ENCODE measurements around the gene SLC13A1. TPM values are rescaled to one million over a fixed set of nuclear protein-coding genes. Genes with fewer than 3 reads are reported as not detected.

SLC13A1 gene
- total RNA-seq, 1 experiment from 2014 or later = not detected

GRCh38 chr7:123169065-123169464, 30.7 kb downstream of the SLC13A1 start:
- no TSS peak for BruUV-seq (replicated peaks)
- TF ChIP-seq TCF7L2 (IDR thresholded peaks at IDR 0.05; ENCODE audit: borderline replicate concordance, extremely low read depth, insufficient read depth, insufficient read length) (no peak), SP1 (IDR thresholded peaks at IDR 0.05; ENCODE audit: low read depth) (no peak), CTCF (IDR thresholded peaks at IDR 0.05 in 2 of 3, conservative IDR thresholded peaks at IDR 0.05 in 1 of 3; ENCODE audit: borderline replicate concordance in 1 of 3, insufficient read depth in 1 of 3, low read depth in 2 of 3, low read length in 2 of 3) (no peak), POLR2AphosphoS5 (IDR thresholded peaks at IDR 0.05; ENCODE audit: low read depth, low read length) (no peak)
- Histone ChIP-seq H3K4me3 (replicated peaks in 1 of 2; ENCODE audit: low read depth in 1 of 2, low read length in 2 of 2) (no peak overlapping the region), H3K36me3 (ENCODE audit: control insufficient read depth in 1 of 2, insufficient read depth in 2 of 2, low read length in 2 of 2) (no peaks in the 10 kb centered on the region), H3K79me2 (ENCODE audit: insufficient read depth, low read length) (no peaks in the 10 kb centered on the region), H3K4me2 (ENCODE audit: low read length) (no peak overlapping the region), H3K27me3 (ENCODE audit: insufficient read depth, low read length) (no peaks in the 10 kb centered on the region), H4K20me1 (ENCODE audit: insufficient read depth) (no peaks in the 10 kb centered on the region), H3K4me1 (ENCODE audit: control insufficient read depth in 1 of 2, insufficient read depth in 2 of 2, low read length in 2 of 2) (no peaks in the 10 kb centered on the region), H3K27ac (ENCODE audit: low read depth, low read length) (no peak overlapping the region), H3K9ac (ENCODE audit: low read length) (no peak overlapping the region), H3K9me3 (ENCODE audit: control insufficient read depth in 1 of 2, insufficient read depth in 1 of 2, low read depth in 1 of 2, low read length in 2 of 2) (no peaks in the 10 kb centered on the region), H3K9me2 (ENCODE audit: insufficient read depth) (no peaks in the 10 kb centered on the region), H2AFZ (ENCODE audit: low read depth, low read length, poor library complexity, severe bottlenecking) (no peak overlapping the region)
- ChIA-PET POLR2A (no interaction called here), CTCF (no interaction called here), RAD21 (ENCODE audit: low non-redundant PET in 1 of 2, low total read pairs in 2 of 2, uncharacterized antibody in 2 of 2, unreplicated experiment in 2 of 2) (interaction anchor here in 1 of 2 experiments (0.5 kb wide), 1 partner anchor 361 kb away, joined by 3 read pairs; no protein-coding TSS in a partner anchor)
- intact Hi-C loops (cut with micrococcal nuclease) = no loop called here
- DNase-seq (ENCODE audit: low read depth, low spot score) (no peak), ATAC-seq (no peak)

- BruUV-seq (replicated peaks) = no TSS peak
- no peaks in the 10 kb centered on the region for H3K79me2 ChIP-seq (ENCODE audit: insufficient read depth, low read length)
- no peak overlapping the region for H3K27ac ChIP-seq (ENCODE audit: low read depth, low read length)
- H3K4me2 ChIP-seq (ENCODE audit: low read length) = no peak overlapping the region
- no peaks in the 10 kb centered on the region for H3K36me3 ChIP-seq (ENCODE audit: control insufficient read depth in 1 of 2, insufficient read depth in 2 of 2, low read length in 2 of 2)
- ATAC-seq (no peak), DNase-seq (ENCODE audit: low read depth, low spot score) (no peak)
- intact Hi-C loops (cut with micrococcal nuclease) = no loop called here
- no peak overlapping the region for H2AFZ ChIP-seq (ENCODE audit: low read depth, low read length, poor library complexity, severe bottlenecking)
- RAD21 ChIA-PET (ENCODE audit: low non-redundant PET in 1 of 2, low total read pairs in 2 of 2, uncharacterized antibody in 2 of 2, unreplicated experiment in 2 of 2) = no interaction called here
- CTCF ChIA-PET = interaction anchor here (0.6 kb wide), 1 partner anchor 630 kb away, joined by 3 read pairs; no protein-coding TSS in a partner anchor
- POLR2A ChIA-PET = no interaction called here
- no peaks in the 10 kb centered on the region for H3K27me3 ChIP-seq (ENCODE audit: insufficient read depth, low read length)
- no peaks in the 10 kb centered on the region for H4K20me1 ChIP-seq (ENCODE audit: insufficient read depth)
- no peaks in the 10 kb centered on the region for H3K9me2 ChIP-seq (ENCODE audit: insufficient read depth)
- no peak overlapping the region for H3K4me3 ChIP-seq (replicated peaks in 1 of 2; ENCODE audit: low read depth in 1 of 2, low read length in 2 of 2)
- H3K9me3 ChIP-seq (ENCODE audit: control insufficient read depth in 1 of 2, insufficient read depth in 1 of 2, low read depth in 1 of 2, low read length in 2 of 2) = no peaks in the 10 kb centered on the region
- no peaks in the 10 kb centered on the region for H3K4me1 ChIP-seq (ENCODE audit: control insufficient read depth in 1 of 2, insufficient read depth in 2 of 2, low read length in 2 of 2)
- no peak overlapping the region for H3K9ac ChIP-seq (ENCODE audit: low read length)
- TF ChIP-seq POLR2A (IDR thresholded peaks at IDR 0.05; ENCODE audit: borderline replicate concordance, extremely low read depth, insufficient read depth, insufficient read length) (no peak), SIN3A (IDR thresholded peaks at IDR 0.05; ENCODE audit: low read depth) (no peak), ZFX (IDR thresholded peaks at IDR 0.05) (no peak), ELF1 (IDR thresholded peaks at IDR 0.05; ENCODE audit: borderline replicate concordance, low read depth) (no peak), RAD21 (IDR thresholded peaks at IDR 0.05; ENCODE audit: low read depth) (no peak), EZH2 (IDR thresholded peaks at IDR 0.05) (no peak), TCF7L2 (IDR thresholded peaks at IDR 0.05; ENCODE audit: borderline replicate concordance, extremely low read depth, insufficient read depth, insufficient read length) (no peak), ATF3 (IDR thresholded peaks at IDR 0.05) (no peak), REST (IDR thresholded peaks at IDR 0.05; ENCODE audit: low read depth) (no peak), EZH2phosphoT487 (IDR thresholded peaks at IDR 0.05; ENCODE audit: borderline replicate concordance) (no peak), JUND (IDR thresholded peaks at IDR 0.05) (no peak), YY1 (IDR thresholded peaks at IDR 0.05; ENCODE audit: extremely low read depth, insufficient replicate concordance, low read depth, low read length) (no peak), POLR2AphosphoS5 (IDR thresholded peaks at IDR 0.05; ENCODE audit: low read depth, low read length) (no peak), FOSL1 (IDR thresholded peaks at IDR 0.05; ENCODE audit: low read depth) (no peak)
Measured at GRCh38 chr7:123157606-123158005, 42.2 kb downstream of the SLC13A1 start.

Measured in HCT116 (cell line).